OCI-M2 (cell line): ENCODE measurements around the gene OGFOD2.
"Not testable (repeated sequence)": the region's sequence is repeated elsewhere in the genome, so short reads cannot be mapped to it uniquely, and the experiment has no call there.

ENCODE experiments used
- DNase-seq: peaks from one replicate; lab custom pipeline; 2025; ENCODE audit not compliant: unreplicated experiment; lab: John Stamatoyannopoulos, UW

Gene OGFOD2

GRCh38 chr12:122974892-122975789 lies at the start of gene OGFOD2:
TSS of gene OGFOD2 (plus strand) at chr12:122975244. CDS start at chr12:122975252, 8 bp downstream.
- no peak for DNase-seq

DNA sequence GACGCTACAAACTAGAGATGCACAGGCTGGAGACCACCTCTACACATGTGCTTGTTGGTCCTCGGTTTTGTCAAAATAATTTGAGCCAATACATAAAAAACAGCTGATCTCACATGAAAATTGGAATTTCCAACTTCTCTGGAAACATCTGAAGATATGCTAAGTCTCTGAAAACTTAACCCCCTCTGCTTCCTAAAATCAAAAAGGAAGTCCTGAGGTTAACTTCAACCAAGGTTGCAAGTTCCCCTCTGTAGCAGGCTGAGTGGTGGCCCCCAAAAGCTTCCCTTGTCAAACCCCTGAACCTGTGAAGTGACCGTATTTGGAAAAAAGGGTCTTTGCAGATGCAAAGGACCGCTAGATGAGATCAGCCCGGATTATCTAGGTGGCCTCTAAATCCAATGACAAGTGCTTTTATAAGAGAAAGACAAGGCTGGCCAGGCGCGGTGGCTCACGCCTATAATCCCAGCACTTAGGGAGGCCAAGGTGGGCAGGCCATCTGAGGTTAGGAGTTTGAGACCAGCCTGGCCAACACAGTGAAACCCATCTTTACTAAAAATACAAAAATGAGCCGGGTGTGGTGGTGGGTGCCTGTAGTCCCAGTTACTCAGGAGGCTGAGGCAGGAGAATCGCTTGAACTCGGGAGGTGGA lies 47.2 kb upstream of the OGFOD2 start:
- no peak for DNase-seq

DNA sequence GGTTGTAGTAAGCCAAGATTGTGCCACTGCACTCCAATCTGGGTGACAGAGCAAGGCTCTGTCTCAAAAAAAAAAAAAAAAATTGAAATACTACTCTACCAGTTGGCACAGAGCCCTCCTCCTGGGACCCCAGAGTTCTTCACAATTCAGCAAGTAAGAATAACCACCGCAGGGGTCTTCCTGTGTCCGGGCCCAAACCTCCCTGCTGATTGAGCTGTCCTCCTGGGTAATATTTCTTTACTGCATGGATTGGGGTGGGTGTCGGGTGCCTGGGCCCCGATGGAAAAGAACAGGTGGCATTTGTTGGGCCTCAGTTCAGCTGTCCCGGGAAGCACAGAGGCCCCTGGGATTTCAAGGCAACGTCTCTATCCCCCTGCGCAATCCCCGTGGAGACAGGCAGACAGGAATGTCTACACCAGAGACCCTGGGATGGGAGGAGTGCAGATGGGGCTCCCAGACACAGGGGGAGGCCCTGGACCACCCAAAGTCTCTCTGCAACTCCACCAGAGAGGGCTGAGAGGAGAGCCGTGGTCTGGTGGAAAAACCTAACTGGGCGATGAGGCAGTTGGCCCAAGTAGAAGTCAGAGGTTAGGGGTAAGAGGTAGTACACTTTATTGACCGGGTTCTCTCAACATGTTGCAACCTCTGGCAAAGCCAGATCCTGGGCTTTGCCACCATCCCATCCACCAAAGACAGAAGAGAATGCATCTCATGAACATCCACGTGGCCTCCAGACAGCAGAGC lies 46.5 kb upstream of the OGFOD2 start:
- DNase-seq, result no peak

GRCh38 chr12:122929148-122929538 lies 45.9 kb upstream of the OGFOD2 start:
- no peak for DNase-seq

DNA sequence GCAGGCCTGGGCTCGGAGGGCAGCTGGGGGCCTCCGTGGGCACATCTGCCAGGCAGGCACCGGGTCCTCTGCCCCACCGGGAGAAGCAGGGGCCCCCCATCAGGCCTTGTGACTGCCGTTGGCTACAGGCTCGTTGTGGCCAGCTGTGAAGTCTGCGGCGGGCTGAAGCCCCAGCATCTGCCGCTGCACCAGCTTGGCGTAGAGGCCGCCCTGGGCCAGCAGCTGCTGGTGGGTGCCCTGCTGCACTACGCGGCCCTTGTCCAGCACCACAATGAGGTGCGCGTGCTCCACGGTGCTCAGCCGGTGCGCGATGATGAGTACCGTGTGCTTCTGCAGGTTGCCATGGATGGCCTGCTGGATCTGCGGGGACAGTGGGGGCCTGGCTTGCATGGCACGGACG lies 45.2 kb upstream of the OGFOD2 start:
- DNase-seq, result no peak

GRCh38 chr12:122932207-122932606 lies 42.8 kb upstream of the OGFOD2 start:
- DNase-seq, result no peak

DNA sequence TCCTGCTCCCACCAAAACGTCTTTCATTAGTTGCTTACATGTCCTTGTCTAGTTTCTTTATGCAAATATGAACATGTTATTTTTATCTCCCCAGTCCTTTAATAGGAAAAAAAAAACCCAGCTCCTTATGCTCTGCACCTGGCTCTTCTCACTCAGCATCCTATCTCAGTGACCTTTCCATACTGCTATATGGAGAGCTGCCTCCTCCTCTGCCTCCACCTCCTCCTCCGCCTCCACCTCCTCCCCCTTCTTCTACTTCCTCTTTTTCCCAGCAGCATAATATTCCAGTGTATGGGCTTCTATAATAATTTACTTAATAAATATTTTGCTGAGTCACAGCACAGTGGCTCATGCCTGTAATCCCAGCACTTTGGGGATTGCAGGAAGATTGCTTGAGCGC lies 40.3 kb upstream of the OGFOD2 start:
- no peak for DNase-seq

GRCh38 chr12:122935318-122935717 lies 39.7 kb upstream of the OGFOD2 start:
- DNase-seq, result no peak

DNA sequence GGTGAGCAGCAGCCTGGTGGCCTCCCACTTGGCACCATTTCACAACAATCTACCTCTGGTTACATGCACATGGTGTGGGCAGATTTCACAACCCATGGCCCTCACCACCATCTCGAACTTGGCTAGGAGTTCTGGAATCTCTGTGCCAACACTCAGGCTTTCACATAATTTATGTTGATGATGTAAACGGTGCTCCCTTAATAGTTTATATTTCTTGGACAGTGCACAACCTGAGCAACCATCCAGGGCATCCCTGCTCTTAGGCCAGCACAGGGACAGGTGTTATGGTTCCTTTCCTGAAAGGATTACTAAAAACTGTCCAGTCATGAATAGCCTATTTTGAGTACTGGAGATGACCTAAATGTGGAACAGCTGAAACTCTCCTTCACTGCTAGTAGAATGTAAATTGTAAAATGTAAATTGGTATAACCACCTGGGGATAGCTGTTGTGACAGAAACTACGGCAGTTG lies 37.4 kb upstream of the OGFOD2 start:
- DNase-seq, result no peak

DNA sequence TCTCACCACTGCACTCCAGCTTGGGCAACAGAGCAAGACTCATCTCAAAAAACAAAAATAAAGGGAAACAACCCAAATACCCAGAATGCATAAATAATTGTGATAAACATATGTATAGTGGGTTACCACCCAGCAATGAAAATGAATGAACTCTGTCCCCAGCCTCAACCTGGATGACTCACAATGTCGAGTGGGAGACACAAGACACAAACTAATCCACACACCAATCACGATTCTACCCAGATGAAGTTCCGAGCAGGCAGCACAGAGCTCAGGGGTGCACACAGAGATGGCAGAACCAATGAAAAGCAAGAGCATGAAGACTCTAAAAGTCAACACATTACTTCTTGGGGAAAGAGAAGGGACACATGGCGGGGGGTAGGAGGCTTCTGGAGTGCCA lies 35.9 kb upstream of the OGFOD2 start:
- DNase-seq, result no peak

GRCh38 chr12:122941351-122941750 lies 33.7 kb upstream of the OGFOD2 start:
- not testable (repeated sequence) for DNase-seq

- no peak for DNase-seq
These were observed 32.4 kb upstream of the OGFOD2 start for GRCh38 chr12:122942637-122943036.

DNA sequence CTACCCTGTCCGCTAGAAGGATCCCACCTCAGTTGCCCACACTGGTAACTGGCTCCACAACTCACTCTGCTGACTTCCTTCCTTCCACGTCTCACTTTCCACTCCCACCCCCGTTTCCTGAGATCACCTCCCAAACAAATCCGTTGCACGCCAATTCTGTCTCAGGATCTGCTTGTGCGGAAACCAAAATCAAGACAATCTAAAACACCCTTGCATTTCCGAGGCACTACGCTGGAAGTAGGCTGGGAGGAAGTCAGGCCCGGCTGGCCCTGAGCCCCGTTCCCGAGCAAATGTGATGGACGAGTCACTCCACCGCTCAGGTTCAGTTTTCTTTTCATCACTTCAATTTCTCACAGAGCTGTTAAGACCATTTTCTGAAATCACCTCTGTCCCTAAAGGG lies 31.8 kb upstream of the OGFOD2 start:
- DNase-seq, result no peak

DNA sequence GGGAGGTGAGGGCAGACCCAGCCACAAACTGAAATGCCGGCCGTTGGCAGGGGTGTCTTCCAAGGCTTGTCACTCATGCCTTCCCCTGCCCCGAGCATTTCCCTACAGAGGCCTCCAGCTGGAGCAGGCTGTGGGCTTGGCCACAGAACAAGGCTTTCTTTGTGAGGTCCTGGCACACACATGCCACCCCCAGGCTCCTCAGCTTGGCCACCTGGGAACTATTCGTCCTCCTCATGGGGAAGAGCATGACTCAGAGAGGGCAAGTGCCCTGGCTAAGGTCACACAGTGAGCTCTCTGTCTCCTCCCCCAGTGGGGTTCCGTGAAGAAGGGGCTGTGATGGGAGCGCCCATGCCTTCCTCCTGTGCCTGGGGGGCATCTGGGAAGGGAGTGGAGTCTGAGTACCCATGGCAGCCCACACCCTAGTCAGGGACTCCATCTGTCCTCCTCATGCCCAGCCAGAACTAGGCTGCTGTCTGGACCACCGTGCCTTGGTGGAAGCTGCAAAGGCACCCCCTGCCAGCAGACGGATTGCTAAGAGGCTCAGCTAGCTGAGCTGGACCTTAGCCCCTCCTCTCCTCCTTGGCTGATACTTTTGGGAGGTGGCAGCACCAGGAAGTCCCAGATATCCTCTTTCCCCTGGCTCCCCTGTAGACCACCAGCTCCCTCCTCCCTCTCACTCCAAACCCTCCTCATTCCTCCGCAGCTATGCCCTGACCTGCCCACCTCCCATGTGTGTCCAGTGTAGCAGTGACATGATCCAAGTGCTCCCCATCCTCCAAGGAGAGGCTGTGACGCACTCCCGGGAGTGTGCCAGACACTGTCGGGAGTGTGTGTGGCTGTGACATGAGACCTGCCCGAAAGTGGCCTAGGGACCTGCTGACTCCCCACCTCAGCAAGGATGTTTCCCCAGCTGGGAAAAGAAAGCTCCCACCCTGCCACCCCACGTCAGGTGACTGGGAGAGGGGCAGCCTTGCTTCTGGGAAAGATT lies 30.1 kb upstream of the OGFOD2 start:
- no peak for DNase-seq

DNA sequence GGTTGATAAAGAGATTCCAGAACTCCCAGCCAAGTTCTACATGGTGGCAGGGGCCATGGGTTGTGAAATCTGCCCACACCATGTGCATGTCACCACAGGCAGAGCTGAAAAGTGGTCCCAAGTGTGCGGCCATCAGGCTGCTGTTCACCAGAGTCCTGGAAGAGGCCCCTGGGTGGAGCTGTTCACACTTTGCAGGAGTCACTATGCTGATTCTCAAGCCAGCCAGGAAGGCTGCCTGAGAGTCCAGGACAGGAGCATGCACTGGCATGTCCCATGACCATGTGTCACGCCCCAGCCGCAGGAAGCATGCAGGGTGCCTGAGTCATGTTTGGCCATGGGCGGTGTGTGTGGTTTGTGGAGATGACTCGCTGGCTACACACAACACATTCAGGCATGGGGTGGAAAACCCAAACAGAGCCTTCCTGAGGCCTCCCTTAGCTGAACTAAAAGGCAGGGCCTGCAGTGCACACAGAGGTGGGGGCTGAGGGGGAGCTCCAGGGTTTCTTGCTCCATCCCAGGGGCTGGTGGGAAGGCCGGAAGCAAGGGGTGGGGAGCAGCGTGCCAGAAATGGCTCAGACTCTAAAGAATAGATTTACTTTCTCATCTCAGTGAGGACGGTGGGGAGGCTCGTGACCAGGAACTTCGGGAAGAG lies 28.2 kb upstream of the OGFOD2 start:
- no peak for DNase-seq

DNA sequence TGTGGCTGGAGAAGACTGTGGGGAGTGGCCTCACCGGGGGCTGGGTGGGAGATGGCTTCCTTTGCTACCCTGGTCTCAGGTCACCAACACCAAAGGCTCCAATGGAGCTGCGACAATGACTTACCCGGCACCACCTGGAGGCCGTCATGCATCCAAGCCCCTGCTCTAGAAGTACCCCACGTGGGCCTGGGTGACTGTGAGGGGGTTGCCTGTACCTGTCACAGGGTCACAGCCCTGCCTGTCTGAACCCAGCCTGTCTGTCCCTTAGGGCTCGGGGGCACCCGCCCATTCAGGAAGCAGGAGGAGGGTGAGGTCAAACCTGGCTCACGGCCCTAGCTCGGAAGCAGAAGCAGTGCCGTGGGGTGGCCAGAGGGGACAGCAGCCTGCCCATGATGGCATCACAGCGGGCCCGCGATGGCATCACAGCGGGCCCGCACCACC lies 27.7 kb upstream of the OGFOD2 start:
- DNase-seq, result no peak

GRCh38 chr12:122948605-122949004 lies 26.4 kb upstream of the OGFOD2 start:
- no peak for DNase-seq

DNA sequence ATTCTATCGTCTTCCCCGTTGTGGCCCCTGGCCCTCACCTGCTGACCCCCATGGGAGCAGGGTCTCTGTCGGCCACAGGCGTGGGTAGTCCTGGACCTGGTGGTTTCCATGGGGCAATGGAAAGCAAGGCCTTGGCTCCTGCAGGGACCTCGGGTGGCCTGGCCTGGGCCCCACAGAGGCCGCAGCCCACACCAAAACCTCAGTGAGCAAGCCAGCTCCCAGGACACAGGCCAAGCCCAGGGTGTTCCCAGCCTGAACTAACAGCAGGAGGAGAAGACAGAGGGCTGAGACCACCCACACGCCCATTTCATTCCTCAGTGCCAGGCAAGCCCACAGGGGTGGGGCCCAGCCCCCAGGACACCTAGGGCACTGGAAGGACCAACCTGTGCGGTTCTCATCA lies 25.6 kb upstream of the OGFOD2 start:
- DNase-seq, result no peak

DNA sequence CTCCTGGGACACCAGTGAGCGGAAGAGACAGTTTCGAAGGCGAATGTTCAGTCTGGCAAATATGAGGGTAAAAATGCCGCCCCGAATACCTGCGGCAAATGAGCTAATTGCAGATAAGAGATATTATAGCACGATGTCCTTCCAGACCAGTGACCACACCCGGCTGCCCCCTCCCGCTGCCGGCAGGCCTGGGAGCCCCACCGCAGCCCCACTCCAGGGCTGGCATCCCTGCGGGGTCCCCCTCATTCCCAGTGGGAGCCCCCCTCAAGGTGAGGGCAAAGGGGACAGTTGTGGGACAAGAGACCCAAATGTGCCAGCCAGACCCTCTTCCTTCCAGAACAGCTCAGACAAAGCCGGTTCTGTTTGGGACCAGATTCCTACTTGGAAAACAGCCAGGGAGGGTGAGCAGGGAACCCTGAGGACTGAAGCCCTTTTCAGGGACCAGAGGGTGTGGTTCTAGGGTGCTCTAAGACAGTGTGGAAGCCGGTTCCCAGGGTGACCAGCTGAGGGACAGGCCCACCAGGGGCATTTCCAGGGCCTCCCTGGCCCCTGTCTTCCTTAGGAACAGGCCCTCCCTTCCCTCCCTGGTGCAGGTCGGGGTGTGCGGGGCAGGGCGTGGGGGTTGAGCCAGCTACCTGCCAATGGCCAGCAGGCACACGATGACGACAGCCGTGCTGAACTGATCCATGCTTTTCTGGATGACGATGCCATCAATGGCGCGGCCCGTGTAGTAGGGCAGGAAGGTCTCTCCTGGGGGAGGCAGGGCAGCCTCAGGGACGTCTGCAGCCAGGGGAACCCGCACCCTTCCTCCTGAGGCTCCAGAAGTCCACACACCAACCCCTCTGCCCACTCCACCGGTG lies 25.0 kb upstream of the OGFOD2 start:
- DNase-seq, result no peak
